Stimulated activated memory B cell treated with anti-CD40 and anti-IgM and Interleukin-4, amounts not matched to agents 10 μg/mL and 1 μg/mL and 100 μg/mL, for 72 hours (primary cell): ENCODE measurements around the gene FAR2.
A peak's percentile ranks its signal among the peaks of the same experiment; 100 is the strongest.

Source experiments
- ATAC-seq: fragments of 150-1000 bp; cut with Tn5 transposase; 2 replicates; pipeline ENCODE4 v1.10.0; 2021
- H3K27ac Mint-ChIP-seq: one replicate; pipeline ENCODE4 v1.8.0; 2022; ENCODE audit warnings: mild to moderate bottlenecking, mixed read lengths
- H3K27me3 Mint-ChIP-seq: one replicate; pipeline ENCODE4 v1.8.0; 2022; ENCODE audit warnings: mixed read lengths
- H3K36me3 Mint-ChIP-seq: one replicate; pipeline ENCODE4 v1.8.0; 2022; ENCODE audit warnings: mixed read lengths
- H3K4me1 Mint-ChIP-seq: one replicate; pipeline ENCODE4 v1.8.0; 2022; ENCODE audit warnings: mixed read lengths
- H3K4me3 Mint-ChIP-seq: one replicate; pipeline ENCODE4 v1.8.0; 2022; ENCODE audit warnings: mild to moderate bottlenecking, moderate library complexity, mixed read lengths
- H3K9me3 Mint-ChIP-seq: one replicate; pipeline ENCODE4 v1.8.0; 2022; ENCODE audit warnings: mixed read lengths

The FAR2 gene

DNA sequence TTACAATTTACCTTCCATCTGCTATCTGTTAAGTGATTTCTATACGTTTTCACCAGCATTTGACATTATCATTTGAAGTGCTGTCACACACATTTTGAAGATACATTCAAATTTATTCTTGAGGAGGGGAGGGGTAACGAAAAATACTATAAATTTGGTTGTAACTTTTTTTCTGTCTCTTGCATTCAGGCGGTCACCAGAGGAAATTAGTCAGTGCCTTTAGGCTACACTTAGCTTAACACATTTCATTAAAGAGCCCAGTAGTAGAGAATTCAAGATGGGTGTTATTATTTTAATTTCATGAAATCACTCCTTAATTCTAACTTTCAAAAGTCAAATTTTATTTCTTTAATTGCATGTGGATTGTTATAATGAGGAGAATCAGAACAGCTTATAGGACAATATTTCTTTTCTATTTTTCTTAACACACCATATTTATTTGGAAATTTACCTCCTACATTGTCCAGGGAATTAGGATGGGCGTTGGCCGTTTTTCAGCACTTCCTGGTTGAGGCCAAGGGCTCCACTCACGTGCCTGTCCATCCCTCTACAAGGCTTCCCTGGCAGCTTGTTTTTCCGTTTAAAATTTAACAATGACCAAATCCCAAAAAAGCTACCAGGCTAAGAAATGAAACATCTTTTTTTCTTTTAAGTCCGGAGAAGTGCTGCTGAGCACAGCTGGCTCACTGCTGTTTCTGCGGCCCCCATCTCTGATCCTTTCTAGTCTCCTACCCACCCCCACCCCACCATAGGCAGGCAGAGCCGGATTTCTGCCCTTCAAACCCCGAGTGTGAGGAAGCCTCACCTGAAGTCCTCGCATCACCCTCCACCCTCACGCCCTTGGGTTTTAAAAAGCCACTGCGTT is 1.1 kb upstream of the FAR2 start:
- H3K36me3 Mint-ChIP-seq: no peaks in the 10 kb centered on the region
- peaks cover 2% of the 10 kb centered on the region for H3K9me3 Mint-ChIP-seq
- peak overlapping the region; percentile 84 for H3K4me3 Mint-ChIP-seq
- H3K27me3 Mint-ChIP-seq: peaks cover 43% of the 10 kb centered on the region
- ATAC-seq: no peak
- H3K4me1 Mint-ChIP-seq: peaks cover 16% of the 10 kb centered on the region
- no peak overlapping the region for H3K27ac Mint-ChIP-seq

DNA sequence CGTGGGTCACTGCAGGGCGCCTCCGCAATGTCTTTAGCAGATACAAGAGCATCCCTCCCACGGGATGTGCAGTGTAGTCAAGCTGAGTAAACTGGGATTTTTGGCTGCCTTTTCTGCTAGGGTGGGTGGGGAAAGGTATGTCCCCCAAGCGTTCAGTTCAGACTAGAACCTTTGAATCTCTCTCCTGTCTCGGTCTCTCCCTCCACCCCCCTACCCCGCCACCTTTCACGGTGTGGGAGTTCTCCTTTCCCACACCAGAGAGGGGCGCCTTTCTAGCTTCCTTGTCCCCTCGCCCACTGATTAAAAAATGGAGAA is 525 bp upstream of the FAR2 start:
- Mint-ChIP-seq H3K36me3 (no peaks in the 10 kb centered on the region), H3K4me3 (peak overlapping the region; percentile 84), H3K27ac (no peak overlapping the region), H3K27me3 (peaks cover 43% of the 10 kb centered on the region), H3K9me3 (peaks cover 2% of the 10 kb centered on the region), H3K4me1 (peaks cover 16% of the 10 kb centered on the region)
- ATAC-seq: peak; percentile 21

DNA sequence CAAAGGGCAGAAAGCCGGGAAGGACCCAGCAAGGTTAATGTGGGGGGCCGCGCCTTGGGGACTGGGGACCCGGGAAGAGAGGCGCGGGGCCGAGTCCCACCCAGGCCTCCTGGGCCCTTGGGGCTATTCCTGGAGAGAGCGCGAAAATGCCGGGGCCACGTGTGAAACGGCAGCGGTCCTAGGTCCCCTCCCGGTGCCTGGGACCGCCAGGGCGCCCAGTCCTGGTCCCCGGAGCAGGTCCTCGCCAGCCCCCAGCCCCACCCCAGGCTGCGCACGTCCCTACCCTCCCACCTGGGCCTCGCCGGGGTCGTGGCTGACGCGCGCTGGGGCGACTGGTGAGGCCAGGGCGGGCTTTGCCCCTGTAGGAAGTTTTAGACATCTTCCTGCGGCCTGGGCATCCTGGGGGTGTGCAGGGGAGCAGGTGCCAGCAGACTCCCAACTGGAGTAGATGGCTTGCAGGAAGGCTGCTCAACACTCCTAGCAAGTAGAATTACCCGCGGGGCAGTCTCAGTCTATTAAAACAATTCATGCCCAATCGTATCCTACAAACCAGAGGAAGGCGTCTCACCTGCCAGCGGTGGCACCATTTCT is 708 bp downstream of the FAR2 start:
- H3K27me3 Mint-ChIP-seq: peaks cover 43% of the 10 kb centered on the region
- no peaks in the 10 kb centered on the region for H3K9me3 Mint-ChIP-seq
- no peaks in the 10 kb centered on the region for H3K36me3 Mint-ChIP-seq
- no peak overlapping the region for H3K27ac Mint-ChIP-seq
- ATAC-seq: no peak
- H3K4me3 Mint-ChIP-seq: no peak overlapping the region
- H3K4me1 Mint-ChIP-seq: peaks cover 16% of the 10 kb centered on the region

DNA sequence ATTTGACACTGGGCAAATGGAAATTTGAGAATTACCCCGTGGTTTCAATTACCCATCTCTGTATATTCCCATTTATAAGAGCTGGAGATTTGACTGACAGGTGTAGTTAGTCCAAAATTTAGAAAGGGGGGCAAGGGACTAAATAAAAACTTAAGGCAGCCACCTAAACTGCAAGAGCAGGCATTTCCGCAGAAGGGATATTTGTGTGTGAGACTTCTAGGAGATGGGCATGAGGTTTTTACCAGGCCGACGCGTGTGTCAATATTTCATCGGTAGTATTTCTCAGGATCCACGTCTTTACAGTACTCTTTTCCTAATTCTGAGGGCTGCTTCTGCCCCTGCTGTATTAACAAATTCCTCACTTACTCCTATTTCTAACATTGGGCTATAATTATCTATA is 1.4 kb downstream of the FAR2 start:
- peaks cover 16% of the 10 kb centered on the region for H3K4me1 Mint-ChIP-seq
- no peak for ATAC-seq
- H3K36me3 Mint-ChIP-seq: no peaks in the 10 kb centered on the region
- no peak overlapping the region for H3K27ac Mint-ChIP-seq
- H3K9me3 Mint-ChIP-seq: no peaks in the 10 kb centered on the region
- H3K27me3 Mint-ChIP-seq: peaks cover 38% of the 10 kb centered on the region
- no peak overlapping the region for H3K4me3 Mint-ChIP-seq

DNA sequence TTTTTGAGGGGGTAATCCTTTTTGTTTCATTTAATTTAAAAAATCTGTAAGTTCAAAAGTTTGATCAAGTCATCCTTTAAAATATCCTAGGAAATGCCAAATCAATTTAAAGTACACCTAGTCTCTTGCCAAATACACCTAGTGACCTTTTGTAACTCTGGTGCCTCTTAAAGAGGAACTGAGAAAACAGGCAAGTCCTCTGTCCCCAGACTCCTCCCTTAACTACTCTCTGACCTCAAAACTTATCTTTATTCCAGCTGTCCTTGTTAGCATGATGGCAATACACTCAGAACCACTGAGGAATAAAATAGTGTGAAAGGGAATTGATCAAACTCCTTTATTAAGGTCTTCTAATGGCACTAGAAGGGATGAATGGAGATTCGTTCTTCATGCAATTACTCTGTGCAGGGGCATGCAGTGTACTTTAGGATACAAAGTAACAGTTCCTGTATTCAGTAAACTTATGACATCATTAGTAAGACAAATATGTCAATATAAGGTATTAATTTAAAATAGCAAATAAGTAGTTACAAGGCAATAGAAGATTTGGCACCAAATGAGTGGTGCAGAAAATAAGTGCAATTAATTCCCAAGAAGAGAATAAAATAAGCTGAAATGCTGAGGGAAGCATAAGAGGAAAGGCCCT is 3.3 kb downstream of the FAR2 start:
- Mint-ChIP-seq H3K27me3 (peaks cover 32% of the 10 kb centered on the region), H3K9me3 (no peaks in the 10 kb centered on the region), H3K4me1 (peaks cover 16% of the 10 kb centered on the region), H3K27ac (no peak overlapping the region), H3K36me3 (no peaks in the 10 kb centered on the region), H3K4me3 (no peak overlapping the region)
- ATAC-seq: peak; percentile 79

DNA sequence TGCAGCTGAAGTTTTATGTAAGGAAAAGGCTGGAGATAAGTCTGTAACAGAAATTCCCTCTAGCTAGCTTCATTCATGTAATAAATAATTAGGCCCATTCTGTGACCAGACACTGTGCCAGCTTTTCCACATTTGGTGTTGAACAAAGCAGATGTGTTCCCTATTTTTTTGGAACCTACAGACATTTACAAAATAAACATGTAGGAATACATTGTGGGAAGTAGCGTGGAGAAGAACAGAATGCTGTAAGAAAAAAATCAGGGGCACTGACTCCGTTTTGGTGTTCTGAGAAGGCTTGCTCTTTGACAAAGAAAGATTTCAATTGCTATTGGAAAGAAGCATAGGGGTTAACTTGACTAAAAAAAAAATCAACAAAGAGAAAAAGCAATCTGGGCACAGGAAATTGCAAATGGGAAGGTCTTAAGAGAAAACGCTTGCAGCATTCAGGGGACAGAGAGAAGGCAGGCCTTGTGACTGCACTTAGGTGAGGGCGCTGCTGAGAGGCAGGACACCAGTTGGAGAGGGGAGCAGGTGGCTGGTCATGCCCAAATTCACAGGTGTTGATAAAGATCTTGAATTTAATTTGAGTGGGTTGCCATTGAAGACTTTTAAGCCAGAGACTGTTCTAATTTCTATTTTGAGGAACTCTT is 4.0 kb downstream of the FAR2 start:
- peaks cover 12% of the 10 kb centered on the region for H3K4me1 Mint-ChIP-seq
- H3K4me3 Mint-ChIP-seq: no peak overlapping the region
- no peak overlapping the region for H3K27ac Mint-ChIP-seq
- no peaks in the 10 kb centered on the region for H3K36me3 Mint-ChIP-seq
- no peak for ATAC-seq
- H3K27me3 Mint-ChIP-seq: peaks cover 24% of the 10 kb centered on the region
- H3K9me3 Mint-ChIP-seq: no peaks in the 10 kb centered on the region

DNA sequence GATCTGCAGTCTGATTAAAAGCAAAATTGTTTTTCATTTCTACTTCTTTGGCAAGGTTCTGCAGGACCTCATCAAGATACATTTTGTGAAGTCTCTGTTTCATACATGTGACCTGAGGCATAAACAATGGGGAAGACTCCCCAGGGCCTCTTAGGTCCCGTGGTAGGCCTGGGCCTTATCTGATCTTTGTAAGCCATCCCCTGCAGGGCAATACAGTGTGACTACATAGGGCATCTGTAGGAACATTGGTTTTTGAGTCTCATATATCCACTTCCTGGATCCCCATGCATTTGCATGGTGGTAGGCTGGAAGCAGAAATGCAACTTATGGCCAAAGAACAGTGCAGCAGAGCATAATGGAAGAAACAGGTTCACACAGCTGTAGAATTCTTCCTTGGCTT is 6.0 kb downstream of the FAR2 start:
- Mint-ChIP-seq H3K27me3 (peaks cover 7% of the 10 kb centered on the region), H3K36me3 (no peaks in the 10 kb centered on the region), H3K4me1 (no peaks in the 10 kb centered on the region), H3K27ac (no peak overlapping the region), H3K4me3 (no peak overlapping the region), H3K9me3 (no peaks in the 10 kb centered on the region)
- peak; percentile 59 for ATAC-seq

DNA sequence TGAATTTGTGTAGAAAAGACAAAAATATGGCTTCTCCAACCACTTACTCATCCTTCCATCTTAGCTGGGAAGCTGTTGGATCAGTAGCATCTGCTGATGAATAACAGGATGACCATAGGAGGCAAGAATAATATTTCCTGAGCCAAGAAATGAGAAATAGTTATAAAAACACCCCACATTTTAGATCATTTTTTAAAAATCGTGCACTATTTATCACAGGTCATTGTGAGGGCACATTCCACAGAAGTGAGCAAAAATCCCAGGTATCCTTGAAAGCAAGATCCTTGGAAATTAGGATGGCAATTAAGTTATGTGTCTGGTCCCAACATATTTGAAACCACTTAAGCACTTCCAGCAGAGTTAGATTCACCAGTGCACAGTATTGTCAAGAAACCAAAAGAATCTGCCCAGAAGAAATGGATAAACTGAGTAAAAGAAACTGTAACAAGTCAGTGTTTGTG is 8.4 kb downstream of the FAR2 start:
- Mint-ChIP-seq H3K36me3 (no peaks in the 10 kb centered on the region), H3K4me1 (no peaks in the 10 kb centered on the region), H3K27ac (no peak overlapping the region), H3K9me3 (no peaks in the 10 kb centered on the region), H3K4me3 (no peak overlapping the region), H3K27me3 (no peaks in the 10 kb centered on the region)
- ATAC-seq: no peak

DNA sequence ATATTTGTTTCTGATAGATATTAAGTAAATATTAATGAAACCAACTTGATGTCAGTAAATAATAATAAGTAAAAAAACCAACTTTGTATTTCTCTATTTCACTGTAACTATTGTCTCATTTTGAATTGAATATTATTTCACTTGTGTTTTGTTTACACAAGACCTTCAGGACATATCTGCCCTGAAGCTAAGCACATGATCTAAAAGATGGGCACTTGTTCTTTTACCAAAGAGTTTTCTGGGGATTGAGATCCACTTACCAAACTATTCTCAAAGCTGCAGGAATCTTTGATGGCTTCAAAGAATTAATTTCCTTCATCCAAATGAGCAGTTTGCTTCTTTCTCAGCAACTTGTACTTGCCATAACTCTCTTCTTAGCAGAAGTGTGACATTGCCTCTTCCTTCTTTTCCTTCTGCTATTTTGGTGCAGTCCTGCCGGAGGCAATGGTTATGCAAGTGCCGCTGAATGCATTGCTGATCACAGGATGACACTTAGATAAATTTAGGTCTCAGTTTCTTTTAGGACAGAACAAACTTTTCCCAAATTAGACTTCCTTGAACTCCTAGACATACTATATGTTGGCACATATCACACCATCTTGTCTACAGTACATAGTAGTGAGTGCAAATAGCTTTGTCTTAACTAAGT is 9.2 kb downstream of the FAR2 start:
- H3K4me1 Mint-ChIP-seq: no peaks in the 10 kb centered on the region
- no peaks in the 10 kb centered on the region for H3K27me3 Mint-ChIP-seq
- no peak for ATAC-seq
- H3K9me3 Mint-ChIP-seq: no peaks in the 10 kb centered on the region
- H3K4me3 Mint-ChIP-seq: no peak overlapping the region
- H3K36me3 Mint-ChIP-seq: no peaks in the 10 kb centered on the region
- H3K27ac Mint-ChIP-seq: no peak overlapping the region

DNA sequence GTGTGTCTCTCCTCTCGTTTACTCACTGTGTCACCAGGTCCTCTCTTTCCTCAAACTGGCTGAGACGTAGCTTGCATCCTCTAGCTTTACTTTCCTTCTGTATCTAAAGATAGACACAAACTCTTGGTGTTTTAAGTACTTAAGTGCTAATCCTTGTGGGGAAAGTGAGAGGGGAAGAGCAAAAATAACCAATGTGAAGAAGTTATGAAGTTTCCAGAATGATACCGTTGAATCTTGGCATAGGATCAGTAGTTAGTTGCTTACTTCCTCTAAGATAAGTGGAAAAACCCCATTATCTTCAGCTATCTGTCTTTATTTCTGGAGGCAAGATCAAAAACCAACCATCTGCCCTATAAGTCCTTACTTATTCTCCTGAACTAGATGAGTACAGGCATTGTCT is 10.6 kb downstream of the FAR2 start:
- Mint-ChIP-seq H3K4me1 (peaks cover 6% of the 10 kb centered on the region), H3K4me3 (no peak overlapping the region), H3K27me3 (no peaks in the 10 kb centered on the region)

DNA sequence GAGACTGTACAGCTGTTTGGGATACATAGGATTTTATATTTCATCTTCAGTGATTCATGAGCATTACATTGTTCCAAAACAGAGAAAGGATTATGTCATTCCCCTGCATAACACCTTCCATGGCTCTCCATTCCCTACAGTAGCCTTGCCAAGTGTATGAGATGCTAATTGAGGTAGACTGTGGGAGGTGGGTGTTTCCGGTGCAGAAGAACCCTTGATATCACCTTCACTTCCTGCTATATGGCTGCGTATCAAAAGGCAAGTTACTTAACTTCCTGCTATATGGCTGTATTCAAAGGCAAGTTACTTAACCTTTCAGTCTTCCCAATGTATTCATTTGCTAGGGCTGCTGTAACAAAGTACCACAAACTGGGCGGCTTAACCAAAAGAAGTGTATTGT is 11.2 kb downstream of the FAR2 start:
- H3K4me1 Mint-ChIP-seq: peaks cover 12% of the 10 kb centered on the region
- H3K9me3 Mint-ChIP-seq: no peaks in the 10 kb centered on the region
- H3K27me3 Mint-ChIP-seq: no peaks in the 10 kb centered on the region
- H3K36me3 Mint-ChIP-seq: no peaks in the 10 kb centered on the region
- no peak overlapping the region for H3K27ac Mint-ChIP-seq
- ATAC-seq: no peak
- no peak overlapping the region for H3K4me3 Mint-ChIP-seq

More for the DNA sequence above, 10.6 kb downstream of the FAR2 start:
- no peak for ATAC-seq
- Mint-ChIP-seq H3K27ac (no peak overlapping the region), H3K9me3 (no peaks in the 10 kb centered on the region), H3K36me3 (no peaks in the 10 kb centered on the region)

DNA sequence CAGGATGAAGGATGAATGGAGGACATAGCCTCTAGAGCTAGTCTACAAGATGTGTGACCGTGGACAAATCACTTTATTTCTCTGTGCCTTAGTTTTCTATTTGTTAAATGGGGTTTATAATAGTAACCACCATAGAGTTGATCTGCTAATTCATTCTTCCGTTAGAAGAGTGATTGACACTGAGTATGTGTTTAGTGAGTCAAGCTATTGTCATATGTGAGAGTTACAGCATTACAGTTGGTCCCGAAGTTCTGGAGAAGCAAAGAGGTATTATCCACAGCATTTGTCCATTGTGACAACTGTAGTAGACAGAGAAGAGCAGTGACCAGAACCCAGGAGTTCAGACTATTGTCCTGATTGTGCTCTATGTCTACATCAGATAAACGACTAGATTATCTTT is 14.1 kb downstream of the FAR2 start:
- H3K4me3 Mint-ChIP-seq: no peak overlapping the region
- H3K4me1 Mint-ChIP-seq: peaks cover 12% of the 10 kb centered on the region
- H3K27me3 Mint-ChIP-seq: peaks cover 8% of the 10 kb centered on the region
- no peak for ATAC-seq
- no peak overlapping the region for H3K27ac Mint-ChIP-seq
- no peaks in the 10 kb centered on the region for H3K36me3 Mint-ChIP-seq
- no peaks in the 10 kb centered on the region for H3K9me3 Mint-ChIP-seq

DNA sequence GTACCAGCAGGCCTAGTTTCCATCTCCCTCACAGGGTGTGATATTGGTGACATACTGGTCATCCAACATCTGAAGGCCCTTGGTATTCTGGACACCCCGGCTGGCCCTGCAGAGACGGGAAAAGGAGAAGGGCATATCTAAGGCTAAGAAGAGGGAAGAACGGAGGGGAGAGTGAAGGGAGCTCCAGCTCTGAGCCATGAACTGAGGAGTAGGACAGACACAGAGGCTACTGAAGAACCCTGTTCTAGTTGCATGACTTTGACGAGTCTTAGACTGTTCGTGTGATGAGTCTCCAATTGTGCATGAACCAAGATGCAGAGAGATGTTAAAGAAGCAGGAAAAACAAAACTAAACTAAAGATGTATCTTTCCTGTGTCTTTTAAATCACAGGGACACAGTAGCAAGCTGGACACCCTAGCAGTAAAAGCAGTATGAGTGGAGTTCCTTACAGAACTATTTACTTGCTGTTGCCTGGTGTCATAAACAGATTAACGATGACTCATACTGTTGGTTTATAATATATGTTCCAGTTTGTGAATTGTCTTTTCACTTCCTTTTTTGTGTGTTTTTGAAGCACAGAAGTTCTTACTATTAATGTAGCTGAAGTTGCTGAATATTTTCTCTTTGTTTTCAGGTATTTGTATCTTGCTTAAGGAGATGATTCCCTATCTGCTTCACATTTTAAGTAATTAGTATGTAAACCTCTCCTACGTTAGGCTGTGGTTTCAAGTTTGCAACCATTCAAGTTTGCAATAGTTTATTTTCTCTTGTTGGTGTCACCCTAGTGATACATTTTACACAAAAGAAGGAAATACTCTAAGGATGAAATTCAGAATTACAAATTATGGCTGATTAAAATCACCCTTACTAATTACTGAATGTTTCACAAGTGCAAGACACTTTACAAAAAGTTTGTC is 15.7 kb downstream of the FAR2 start:
- ATAC-seq: peak; percentile 92
- H3K4me1 Mint-ChIP-seq: peaks cover 12% of the 10 kb centered on the region
- no peaks in the 10 kb centered on the region for H3K9me3 Mint-ChIP-seq
- peak overlapping the region; percentile 16 for H3K27ac Mint-ChIP-seq
- H3K4me3 Mint-ChIP-seq: no peak overlapping the region
- peaks cover 8% of the 10 kb centered on the region for H3K27me3 Mint-ChIP-seq
- H3K36me3 Mint-ChIP-seq: no peaks in the 10 kb centered on the region

DNA sequence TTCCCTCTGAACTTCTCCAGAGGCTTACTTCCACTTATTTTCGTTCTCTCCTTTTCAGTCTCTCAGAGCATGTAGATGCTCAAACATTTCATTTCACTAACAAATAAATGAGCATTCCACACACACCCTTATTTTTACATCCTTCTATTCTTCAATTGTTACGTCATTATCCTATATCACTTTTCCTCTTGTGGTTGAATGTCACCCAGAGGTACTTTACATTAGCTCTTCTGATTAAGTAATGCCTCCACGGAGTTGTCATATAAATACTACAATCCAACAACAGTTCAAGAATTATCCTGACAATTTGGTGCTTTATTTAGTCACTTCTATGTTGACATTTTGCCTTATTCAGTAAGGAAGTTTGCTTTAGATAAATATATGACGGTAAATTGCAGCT is 18.4 kb downstream of the FAR2 start:
- no peaks in the 10 kb centered on the region for H3K36me3 Mint-ChIP-seq
- H3K27ac Mint-ChIP-seq: no peak overlapping the region
- no peaks in the 10 kb centered on the region for H3K9me3 Mint-ChIP-seq
- H3K27me3 Mint-ChIP-seq: peaks cover 8% of the 10 kb centered on the region
- ATAC-seq: no peak
- peaks cover 12% of the 10 kb centered on the region for H3K4me1 Mint-ChIP-seq
- no peak overlapping the region for H3K4me3 Mint-ChIP-seq
